Activated naive CD4-positive, alpha-beta T cell (primary cell): ENCODE results near the gene CIAO3.

Experiments used
- DNase-seq, 4 experiments: peaks; one replicate each; lab custom pipeline; 2025; lab: John Stamatoyannopoulos, UW

The CIAO3 gene

DNA sequence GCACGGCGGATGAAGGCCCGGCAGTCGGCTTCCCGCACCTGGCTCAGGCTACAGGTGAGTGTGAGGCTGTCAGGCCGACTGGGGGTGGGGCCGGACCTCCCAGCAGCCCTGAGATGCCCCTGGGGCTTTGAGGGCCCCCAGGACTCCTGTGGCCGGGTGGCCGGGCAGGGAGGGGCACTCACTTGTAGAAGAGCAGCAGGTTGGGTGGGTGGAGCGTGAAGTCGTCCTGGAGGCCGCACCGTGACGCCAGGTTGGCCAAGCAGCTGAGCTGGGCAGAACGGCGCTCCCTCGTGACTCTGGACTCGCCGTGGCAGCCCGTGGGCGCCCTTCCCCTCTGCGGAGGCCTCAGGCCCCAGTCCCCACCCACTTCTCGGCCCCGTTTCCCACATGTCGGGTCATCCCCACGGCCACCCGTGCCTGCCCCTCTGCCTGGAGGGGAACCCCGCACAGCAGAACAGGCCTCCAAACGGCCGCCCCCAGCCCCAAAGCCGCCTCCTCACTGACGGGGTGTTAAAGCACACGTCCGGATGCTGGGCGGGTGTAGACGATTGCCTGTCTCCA lies 34.5 kb upstream of the CIAO3 start:
- no peak for DNase-seq

DNA sequence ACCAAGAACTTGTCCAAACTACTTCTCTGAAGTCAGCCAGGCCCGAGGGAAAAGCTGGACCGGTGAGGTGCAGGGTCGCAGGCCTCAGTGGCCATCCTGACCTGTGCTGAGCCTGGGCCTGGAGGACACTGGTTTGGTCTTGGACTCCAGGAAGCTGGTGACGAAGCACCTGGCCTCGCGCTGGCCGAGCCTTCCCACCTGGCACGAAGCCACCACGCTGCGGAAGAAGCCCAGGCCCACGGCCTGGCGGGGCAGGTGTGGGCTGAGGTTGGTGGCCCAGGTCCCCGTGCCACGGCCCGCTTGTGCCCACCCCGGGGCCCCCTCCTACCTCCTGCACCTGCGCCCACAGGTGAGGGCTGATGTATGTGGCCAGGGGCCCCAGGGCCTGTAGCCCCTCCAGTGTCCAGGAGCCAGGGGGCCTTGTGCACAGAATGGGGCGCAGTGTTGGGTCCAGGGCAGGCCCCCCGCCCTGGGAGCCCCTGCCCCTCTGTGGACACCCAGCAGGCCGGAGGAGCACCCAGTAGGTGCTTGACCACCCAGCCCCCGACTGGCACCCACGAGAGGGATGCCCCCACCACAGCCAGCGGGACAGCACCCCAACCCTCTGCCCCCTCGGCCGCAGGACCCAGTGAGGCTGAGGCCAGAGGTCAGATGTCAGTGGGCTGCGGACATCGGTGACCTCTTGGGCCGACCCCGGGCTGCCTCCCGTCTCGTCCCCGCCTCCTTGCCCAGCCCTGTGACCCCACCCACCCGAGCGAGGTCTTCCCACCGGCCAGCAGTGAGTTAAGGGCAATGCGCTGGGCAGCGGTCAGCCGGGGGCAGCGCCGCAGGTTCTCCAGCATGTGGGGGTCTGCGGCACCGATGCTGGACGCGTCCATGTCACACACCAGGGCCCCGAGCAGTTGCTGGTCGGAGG lies 33.5 kb upstream of the CIAO3 start:
- no peak for DNase-seq

DNA sequence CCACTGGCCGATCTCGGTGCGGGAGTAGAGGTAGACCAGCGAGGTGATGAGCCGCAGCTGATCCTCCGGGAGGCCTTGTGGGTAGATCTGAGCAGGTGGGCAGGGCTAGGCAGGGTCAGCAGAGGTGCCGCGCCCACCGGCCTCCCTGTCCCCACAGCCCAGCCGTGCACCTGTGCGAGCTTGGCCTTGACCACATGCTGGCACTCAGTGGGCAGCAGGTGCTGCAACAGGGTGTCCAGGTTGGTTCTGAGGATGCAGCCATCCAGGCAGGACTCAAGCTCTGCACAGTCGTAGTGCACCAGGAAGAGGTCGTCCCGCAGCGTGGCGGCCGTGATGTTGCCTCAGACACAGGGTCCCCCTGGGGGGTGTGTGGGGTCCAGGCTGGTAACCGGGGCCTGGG lies 32.2 kb upstream of the CIAO3 start:
- DNase-seq, result no peak

DNA sequence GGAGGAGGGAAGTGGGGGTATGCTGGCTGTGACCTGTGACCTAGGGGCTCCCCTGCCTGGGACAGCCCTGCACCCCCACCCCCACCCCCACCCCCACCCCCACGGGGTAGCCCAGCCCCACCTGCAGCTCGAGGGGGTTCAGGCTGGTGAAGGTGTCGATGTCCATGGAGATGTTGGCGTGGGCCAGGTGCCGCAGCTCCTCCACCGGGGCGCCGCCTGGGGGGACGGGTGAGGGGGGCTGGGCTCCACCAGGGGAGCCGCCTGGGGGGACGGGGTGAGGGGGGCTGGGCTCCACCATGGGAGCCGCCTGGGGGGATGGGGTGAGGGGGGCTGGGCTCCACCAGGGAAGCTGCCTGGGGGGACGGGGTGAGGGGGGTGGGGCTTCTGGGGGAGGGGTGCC lies 29.6 kb upstream of the CIAO3 start:
- DNase-seq, result no peak

DNA sequence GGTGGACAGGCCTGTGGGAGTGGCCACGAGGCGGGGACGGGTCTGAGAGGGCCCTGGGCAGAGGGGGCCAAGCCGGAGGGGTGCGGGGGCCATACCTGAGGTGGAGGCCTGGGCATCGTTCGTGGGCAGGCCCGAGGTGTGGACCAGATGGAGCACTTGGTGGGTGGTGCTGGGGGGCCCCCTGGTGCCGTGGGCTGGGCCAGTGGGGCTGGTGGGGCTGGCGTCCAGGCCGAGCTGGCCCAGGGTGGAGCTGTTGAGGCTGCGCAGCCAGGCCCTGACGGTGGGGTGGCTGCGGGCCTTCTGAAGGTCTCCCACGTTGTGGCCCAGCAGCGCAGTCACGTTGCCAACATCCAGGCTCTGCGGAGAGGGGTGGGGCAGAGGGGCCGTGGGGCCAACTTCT lies 29.1 kb upstream of the CIAO3 start:
- DNase-seq, result no peak

DNA sequence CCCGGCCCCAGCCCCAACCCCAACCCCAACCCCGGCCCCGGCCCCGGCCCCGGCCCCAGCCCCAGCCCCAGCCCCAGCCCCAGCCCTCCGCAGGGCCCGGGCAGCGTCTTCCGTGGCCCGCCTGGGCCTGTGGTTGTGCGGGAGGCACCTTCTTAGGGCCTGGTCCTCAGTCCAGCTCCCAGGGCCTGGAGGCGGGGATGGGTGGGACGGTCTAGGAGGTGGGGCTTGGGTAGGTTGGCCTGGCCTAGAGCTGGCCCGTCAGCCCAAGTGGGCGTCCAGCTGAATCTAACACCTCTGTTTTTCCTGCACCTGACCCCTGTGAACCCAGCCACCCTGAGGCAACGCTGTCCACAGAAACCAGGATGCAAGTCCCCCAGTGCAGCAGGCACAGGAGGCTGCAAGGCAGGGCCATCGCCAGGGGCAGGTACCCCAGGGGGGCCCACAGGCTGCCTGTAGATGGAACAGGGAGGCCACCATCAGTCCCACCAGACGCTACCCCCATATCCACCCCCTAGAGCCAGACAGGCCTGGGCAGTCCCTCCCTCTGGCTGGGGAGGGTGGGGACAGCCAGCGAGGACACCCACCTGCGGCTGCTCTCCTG lies 28.5 kb upstream of the CIAO3 start:
- DNase-seq, result no peak

DNA sequence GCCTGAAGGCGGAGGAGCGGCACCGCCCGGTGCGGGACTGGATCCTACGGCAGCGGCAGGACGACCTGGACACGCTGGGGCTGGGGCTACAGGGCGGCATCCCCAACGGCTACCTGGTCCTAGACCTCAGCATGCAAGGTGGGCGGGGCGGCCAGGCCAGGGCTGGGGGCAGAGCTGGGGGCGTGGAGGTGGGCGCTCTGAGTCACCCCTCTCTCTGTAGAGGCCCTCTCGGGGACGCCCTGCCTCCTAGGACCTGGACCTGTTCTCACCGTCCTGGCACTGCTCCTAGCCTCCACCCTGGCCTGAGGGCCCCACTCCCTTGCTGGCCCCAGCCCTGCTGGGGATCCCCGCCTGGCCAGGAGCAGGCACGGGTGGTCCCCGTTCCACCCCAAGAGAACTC lies 27.6 kb upstream of the CIAO3 start:
- DNase-seq, result no peak

DNA sequence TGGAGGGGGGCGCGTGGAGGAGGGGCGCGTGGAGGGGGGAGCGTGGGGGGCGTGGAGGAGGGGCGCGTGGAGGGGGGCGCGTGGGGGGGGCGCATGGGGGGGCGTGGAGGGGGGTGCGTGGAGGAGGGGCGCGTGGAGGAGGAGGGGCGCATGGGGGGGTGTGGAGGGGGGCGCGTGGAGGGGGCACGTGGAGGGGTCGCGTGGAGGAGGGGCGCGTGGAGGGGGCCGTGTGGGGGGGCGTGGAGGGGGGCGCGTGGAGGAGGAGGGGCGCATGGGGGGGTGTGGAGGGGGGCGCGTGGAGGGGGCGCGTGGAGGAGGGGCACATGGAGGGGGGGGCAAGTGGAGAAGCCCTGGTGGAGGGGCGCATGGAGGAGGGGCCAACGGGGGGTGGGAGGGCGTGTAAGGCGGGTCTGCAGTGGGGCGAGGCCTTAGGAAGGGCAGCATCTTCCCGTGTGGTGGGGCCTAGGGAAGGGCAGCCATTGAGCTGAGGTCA lies 27.0 kb upstream of the CIAO3 start:
- no peak for DNase-seq

DNA sequence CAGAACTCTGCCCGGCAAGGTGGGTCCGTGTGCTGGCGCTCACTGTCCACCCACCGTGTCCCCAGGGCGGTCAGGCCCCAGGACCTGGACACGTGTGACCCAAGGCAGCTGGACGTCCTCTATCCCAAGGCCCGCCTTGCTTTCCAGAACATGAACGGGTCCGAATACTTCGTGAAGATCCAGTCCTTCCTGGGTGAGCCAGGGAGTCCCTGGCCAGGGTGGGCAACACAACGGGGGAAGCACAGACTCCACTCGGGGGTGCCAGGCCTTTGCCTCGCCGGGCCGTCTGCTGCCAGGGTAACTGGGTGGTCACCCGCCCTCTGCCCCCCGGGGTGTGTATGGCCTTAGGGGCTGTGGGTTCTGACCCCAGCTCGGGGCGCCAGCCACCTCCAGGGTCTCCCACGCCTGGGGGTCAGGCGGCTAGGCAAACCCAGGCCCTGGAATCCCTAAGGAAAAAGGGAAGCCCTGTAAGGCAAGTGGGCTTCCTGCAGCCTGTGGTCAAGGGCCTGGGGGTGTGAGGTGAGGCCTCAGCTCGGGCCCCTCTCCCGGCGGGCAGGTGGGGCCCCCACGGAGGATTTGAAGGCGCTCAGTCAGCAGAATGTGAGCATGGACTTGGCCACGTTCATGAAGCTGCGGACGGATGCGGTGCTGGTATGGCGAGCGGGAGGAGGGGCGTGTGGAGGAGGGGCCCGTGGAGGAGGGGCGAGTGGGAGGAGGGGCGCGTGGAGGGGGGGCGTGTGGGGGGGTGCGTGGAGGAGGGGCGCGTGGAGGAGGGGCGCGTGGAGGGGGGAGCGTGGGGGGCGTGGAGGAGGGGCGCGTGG lies 26.2 kb upstream of the CIAO3 start:
- no peak for DNase-seq

DNA sequence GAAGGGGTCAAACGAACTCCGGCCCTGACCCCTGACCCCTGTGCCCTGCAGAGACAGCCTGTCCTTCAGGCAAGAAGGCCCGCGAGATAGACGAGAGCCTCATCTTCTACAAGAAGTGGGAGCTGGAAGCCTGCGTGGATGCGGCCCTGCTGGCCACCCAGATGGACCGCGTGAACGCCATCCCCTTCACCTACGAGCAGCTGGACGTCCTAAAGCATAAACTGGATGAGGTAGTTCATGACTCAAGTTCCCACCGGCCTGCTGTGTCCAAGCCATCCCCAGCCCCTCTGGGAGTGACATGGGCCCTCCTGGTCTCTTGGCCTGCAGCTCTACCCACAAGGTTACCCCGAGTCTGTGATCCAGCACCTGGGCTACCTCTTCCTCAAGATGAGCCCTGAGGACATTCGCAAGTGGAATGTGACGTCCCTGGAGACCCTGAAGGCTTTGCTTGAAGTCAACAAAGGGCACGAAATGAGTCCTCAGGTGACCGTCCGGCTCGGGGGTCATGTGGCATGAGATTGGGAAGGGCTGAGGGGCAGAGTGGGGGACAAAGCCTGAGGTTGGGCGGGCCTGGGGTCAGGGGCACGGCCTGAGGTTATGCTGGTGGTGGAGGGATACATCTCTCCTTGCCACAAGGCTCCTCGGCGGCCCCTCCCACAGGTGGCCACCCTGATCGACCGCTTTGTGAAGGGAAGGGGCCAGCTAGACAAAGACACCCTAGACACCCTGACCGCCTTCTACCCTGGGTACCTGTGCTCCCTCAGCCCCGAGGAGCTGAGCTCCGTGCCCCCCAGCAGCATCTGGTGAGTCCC lies 25.4 kb upstream of the CIAO3 start:
- no peak for DNase-seq

DNA sequence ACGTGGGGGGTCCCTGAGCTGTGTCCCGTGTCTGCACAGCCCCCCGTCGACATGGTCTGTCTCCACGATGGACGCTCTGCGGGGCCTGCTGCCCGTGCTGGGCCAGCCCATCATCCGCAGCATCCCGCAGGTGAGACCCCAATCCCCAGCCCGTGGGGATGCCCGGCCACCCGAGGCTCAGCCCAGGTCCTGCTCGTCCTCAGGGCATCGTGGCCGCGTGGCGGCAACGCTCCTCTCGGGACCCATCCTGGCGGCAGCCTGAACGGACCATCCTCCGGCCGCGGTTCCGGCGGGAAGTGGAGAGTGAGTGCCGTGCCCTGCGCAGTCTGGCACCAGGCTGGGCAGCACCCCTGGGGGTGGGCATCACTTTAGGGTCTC lies 24.7 kb upstream of the CIAO3 start:
- DNase-seq, result no peak

DNA sequence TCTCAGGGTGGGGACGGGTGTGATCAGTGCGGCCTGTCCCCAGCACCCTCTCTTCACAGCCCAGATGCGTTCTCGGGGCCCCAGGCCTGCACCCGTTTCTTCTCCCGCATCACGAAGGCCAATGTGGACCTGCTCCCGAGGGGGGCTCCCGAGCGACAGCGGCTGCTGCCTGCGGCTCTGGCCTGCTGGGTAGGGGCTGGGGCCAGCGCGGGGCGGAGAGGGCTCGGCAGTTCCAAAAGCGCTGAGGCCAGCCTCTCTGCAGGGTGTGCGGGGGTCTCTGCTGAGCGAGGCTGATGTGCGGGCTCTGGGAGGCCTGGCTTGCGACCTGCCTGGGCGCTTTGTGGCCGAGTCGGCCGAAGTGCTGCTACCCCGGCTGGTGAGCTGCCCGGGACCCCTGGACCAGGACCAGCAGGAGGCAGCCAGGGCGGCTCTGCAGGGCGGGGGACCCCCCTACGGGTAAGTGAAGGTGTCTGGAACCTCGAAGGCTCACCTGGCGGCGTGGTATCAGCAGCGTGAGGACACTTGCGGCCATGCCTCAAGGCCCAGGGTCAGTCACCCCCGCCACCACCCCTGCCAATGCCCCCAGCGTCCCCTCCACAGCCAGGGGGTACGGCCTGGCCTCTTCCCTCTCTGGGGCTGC lies 24.2 kb upstream of the CIAO3 start:
- no peak for DNase-seq

DNA sequence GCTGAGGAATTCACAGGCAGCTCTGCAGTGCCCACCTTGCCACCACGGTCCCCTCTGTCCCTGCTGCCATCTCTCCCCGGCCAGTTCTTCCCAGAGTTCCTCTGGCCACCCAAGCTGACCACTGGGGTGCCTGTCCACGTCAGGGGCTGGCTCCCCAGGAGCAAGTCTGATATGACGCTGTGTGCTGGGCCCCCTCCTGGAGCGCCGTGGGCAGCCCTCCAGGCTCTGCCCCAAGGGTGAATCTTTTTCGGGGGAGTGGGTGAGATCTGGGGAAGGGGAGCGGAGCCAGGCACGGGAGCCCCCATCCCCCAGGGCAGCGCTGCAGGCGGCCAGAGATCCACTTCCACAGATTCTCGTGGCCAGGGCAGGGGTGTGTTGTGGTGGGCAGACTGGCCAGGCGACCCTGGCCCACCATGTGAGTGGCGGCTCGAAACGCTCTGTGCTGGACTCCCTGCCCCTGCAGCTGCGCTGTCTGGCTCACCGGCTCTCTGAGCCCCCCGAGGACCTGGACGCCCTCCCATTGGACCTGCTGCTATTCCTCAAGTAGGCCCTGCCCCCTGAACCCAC lies 23.5 kb upstream of the CIAO3 start:
- no peak for DNase-seq

DNA sequence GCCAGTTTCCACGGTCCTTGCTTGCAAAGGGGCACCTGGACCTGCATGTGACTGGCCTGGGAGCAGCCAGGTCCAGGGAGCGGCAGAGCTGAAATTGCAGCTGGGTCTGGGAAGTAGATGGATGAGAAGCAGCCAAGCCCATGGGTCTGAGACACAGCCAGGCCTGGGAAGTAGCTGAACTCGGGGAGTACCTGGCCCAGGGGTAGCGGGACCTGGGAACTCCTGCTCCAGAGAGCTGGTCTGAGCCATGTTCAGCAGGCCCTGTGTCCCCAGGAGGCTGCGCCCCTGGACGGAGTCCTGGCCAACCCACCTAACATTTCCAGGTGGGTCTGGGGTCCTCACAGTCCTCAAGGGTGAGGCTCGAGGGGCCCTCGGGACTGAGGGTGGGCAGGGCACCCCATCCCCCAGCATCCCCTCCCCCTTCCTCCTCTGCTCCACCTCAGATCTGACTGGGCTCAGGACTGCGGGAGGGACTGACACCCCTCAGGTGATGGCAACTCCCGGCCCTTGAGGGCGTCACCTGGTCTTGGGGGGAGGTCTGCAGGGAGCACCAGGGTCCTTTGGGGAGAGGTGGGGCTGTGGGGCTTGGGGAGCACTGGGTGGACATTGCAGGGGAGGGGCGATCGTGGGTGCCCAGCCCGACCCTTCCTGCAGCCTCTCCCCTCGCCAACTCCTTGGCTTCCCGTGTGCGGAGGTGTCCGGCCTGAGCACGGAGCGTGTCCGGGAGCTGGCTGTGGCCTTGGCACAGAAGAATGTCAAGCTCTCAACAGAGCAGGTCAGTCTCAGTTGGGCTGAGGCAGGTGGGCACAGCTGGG lies 22.8 kb upstream of the CIAO3 start:
- DNase-seq, result no peak

DNA sequence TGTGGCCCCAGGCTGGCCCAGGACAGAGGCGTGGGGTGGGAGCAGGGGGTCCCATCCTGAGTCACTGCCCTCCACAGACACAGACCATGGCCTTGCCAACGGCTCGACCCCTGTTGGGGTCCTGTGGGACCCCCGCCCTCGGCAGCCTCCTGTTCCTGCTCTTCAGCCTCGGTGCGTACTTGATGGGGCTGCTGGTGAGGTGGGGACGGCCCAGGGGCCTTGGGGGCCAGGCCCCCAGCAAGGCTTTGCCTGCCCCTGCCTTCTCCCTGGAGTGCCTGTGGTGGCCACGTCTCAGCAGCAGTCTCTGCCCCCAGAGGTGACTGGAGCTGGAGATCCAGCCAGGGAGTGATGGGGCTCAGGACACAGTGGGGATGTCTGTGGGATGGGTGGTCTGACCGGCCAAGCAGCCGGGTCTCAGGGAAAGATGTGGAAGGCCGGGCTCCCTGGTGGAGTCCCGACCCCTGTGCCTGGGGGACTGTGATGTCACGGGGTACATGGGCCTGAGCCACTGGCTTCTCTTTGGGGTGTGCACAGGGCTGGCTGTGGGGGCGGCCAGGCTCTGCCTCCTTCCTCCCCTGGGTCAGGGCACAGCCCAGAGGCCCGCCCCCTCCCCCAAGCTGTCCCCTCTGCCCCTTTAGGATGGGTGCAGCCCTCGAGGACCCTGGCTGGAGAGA lies 21.9 kb upstream of the CIAO3 start:
- no peak for DNase-seq

DNA sequence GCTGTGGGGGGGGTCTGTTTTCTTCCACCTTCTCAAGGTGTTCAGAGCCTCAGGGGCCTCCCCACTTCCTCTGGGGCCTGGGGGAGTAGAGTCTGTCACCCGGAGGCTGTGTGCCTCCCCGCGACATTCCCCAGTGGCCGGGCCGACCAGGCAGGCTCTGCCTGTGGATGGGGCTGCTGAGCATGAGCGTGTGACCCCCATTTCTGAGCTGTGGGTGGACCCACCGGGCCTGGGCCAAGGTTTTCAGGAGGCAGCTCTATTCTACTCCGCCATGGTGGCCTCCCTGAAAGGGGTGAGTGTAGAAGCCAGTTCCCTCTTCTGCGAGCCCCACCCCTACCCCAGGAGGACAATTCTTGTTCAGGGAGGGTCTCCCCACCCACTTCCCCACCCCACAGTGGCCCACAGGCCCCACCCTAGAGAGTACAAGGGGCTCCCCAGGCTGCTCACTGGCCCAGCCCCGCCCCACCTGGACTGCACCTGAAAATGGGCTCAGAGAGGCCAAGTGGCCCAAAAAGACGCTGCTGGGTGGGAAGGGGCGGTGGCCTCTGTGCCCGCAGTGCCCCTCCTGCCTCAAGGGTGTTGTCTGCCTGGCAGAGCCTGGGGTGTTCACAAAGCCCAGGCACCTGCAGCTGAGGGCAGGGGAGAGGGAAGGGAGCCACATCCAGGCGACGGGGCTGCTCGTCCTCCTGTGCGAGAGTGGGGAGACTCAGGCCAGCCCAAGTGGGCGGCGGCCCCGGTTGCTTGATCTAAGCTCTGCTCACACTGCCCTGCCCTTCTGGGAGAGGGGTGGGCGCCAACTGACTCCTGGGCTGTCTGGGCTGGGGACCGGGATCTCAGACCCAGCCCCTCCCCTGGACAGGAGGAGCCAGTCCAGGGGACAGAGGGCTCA lies 21.1 kb upstream of the CIAO3 start:
- no peak for DNase-seq

DNA sequence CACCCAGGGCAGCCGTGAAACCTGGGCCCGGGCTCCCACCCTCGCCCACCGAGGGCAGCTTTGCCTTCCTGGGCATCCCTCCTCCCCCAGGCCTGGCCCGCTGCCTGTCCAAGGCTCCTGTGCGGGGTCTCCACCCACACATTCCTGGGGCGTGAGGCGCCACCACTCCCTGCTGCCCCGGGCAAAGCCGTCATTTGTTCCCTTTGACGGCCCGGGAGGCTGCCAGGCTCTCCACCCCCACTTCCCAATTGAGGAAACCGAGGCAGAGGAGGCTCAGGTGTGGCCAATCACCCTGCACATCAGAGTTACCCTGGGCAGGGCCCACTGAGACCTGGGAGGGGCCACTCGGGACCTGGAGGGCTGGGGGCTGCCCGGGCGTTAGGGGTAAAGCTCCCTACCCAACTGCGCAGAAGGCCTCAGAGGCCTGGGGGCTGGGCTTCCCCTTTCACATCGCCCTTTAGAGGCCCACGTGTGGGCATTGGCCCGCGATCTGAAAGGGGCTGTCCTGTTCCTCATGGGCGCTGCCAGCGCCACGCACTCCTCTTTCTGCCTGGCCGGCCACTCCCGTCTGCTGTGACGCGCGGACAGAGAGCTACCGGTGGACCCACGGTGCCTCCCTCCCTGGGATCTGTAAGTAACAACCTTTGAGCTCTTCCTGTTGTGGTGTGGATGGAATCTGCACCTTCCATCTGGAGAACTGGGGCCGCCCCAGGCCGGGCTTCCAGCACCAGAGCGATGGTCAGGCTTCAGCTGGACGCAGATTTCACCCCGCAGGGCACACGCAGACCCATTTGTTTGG lies 19.9 kb upstream of the CIAO3 start, which contains the start of gene MSLN:
TSS of gene MSLN (plus strand) at position 190 of the 799 bp plus-strand sequence. CDS start 1,947 bp downstream, outside the sequence.
- DNase-seq, result no peak
